Measurements from ENCODE around the gene FAM89A.

The FAM89A gene

DNA sequence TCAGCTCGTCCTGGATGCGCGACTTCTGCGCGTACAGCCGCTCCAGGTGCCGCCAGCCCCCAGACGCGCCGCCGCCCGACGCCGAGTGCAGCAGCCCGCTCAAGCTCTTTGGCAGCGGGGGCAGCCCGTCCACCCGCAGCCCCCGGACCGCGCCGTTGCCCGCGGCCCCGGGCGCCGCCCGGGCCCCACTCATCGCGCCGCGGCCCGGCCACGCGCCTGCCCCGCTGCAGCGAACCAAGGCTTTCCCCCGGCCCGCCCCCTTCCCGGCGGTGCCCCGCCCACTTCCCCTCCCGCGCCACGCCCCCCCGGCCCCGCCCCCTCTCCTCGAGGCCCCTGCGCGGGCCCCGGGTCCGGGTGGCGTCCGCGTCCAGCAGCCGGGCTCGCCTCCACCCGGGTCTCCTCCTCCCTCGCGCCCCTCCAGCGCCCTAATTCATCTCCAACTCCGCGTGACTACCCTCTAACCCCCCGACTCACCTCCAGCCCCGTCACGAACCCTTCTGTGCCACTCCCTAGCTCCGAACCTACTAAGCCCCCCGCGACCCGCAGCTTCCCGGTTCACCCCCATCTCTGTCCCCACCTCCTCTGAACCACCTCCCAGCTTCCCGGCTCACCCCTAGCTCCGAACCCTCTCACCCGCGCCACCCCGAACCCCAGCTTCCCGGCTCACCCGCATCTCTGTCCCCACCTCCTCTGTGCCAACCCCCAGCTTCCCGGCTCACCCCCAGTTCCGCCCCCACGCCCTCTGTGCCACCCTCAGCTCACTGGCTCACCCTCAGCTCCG is at the start of gene FAM89A:
FAM89A (minus strand) TSS at position 236 of the 781 bp plus-strand sequence; CDS start at position 193, 43 bp downstream.
- DNase-seq, result no peak

DNA sequence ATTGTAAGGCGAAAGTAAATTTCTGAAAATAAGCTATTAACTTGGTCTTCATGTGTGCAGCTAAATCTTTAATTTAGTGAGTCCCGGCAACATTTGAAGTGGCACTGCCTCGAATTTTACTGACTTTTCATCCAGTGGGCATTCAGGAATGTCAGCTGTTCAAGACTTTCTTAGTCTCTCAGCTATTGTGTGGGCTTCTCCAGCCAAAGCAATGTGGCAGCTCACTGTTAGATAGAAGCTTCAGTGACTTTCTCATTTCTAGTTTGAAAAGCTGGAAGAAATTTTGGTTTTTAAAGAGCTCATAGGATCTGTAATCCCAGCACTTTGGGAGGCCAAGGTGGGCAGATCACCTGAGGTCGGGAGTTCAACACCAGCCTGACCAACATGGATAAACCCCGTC is 44.3 kb upstream of the FAM89A start:
- DNase-seq, result no peak

DNA sequence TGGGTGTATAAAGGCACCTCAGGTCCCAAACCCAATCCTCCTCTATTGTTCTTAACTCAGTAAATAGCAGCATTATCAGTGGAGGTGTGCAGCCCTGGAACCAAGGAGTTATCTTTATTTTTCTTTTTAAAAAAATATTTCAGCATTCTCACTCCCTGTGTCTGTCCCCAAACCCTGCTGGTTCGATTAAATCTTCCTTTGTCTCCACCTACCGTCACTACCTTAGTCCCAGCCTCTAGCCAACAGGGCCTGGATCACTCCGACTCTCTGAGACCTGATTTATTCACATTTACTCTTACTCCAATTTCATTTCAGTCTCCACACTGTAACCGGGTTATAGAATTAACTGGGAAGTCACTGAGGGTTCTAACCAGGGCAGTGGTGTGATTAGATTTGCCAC is 39.1 kb upstream of the FAM89A start:
- no peak for DNase-seq

DNA sequence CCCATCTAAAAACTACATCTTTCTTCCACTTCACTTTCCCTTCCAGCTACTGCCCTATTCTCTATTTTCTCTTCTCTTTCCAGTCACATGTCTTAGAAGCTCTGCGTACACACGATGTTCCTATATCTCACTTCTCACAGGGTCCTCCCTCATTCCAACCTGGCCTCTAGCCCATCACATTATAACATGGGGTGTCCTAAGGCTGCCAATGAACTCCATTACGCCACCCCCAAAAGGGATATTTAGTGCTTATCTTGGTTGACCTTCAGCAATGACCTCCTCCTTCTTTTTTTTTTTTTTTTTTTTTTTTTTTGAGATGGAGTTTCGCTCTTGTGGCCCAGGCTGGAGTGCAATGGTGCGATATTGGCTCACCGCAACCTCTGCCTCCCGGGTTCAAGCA is 38.2 kb upstream of the FAM89A start:
- DNase-seq, result no peak

DNA sequence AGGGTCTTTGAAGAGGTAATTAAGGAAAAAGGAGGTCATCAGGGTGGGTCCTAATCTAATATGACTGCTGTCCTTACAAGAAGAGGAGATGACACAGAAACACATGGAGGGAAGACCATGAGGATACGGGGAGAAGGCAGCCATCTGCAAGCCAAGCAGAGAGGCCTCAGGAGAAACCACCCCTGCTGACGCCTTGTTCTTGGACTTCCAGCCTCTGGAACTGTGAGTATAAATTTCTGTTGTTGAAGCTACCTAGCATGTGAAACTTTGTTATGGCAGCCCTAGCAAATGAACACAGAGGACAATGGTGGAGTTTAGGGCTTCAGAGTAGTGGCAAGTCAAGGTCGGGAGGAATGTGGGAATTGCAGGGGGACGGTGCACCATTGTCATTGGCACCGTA is 36.7 kb upstream of the FAM89A start:
- no peak for DNase-seq

DNA sequence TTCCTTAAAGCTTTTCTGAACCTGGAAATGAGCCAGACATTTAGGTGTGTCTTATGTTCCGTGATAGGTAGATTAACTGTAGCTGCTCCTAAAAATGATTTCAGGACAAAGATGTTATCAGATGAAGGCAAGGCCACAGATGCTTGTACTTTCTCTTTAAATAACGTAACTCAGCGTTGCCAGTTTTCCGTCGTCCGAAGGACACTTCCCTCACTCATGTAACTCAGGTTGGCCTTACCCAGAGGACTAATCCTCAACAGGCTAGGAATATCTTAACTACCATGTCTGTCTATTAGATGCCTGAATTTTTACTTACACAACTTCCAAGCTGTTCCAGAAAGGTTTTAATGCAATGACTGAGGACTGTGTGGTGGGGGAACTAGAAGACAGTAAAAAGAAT is 35.4 kb upstream of the FAM89A start:
- no peak for DNase-seq

DNA sequence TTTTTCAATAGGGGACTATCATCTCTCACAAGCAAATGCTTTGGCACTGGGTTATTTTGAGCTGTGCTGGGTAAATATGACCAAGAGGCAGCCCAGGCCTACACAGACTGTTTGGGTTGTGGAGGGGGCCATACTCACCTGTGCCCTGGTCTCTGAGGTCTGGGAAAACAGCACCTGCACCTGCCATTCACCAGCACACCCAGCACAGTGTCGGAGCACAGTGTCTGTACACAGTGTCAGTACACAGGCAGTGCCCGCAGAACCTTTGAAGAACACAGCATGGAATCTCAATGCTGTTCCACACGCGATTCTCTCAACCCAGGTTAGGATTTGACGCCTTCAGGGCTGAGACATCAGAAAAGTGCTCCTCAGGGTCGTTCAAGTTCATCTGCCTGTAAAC is 35.0 kb upstream of the FAM89A start:
- no peak for DNase-seq

DNA sequence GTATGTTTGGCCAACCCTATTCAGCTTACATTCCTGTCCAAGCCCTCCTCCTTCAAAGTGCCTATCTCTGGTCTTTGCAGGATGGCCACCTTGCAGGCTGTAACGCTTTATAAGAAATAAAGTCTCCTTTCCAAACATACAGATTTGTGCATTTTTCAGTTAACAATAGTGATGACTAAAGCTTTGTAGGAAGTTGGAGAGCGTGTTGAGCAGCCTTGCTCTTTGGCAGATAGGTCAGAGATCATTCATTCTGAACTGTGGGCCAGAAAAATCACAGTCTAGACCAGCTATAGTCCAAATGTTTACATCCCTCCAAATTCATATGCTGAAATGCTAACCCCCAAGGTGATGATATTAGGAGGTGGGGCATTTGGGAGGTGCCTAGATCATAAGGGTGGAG is 34.0 kb upstream of the FAM89A start:
- DNase-seq, result no peak

DNA sequence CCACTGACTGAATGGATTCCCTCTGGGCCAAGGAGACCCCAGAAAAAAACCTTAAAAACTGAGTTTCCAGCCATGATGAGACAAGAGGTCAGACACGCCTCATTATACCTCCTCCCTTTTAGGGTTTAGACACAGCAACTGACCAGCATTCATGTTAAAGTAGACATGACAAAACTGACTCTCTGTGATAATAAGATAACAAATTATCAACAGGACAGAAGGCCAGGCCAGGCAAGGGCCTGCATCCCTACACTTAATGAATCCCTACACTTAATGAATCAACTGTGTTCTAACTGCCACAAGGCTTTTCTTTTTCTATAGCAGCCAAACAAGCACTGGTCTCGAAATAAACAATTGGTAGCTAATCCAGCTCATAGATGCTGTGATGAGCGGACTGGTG is 33.3 kb upstream of the FAM89A start:
- DNase-seq, result no peak

DNA sequence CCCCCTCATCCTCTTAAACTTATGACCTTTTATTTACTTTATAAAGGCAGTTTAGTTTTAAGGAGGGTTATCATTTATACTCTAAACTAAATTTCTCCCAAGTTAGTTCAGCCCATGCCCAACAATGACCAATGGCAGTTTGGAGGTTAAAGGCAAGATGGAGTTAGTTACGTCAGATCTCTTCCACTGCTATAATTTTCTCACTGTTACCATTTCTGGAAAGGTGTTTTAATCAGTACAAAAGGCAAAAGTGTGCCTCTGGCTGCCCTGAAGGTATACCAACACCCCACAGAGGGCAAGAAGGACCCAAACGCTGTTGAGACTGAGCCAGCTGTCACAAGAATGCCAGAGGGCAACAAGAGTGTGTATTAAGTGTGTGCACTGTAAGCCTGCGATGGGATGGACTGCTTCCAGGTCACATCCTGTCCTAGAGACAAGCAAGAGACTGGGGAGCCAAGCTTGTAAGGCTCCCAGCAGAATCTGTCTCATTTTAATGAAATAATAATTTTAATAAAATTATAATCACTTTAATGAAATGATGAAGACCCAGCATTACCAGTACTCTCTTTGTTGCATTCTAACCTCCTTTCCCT is 32.5 kb upstream of the FAM89A start:
- no peak for DNase-seq

DNA sequence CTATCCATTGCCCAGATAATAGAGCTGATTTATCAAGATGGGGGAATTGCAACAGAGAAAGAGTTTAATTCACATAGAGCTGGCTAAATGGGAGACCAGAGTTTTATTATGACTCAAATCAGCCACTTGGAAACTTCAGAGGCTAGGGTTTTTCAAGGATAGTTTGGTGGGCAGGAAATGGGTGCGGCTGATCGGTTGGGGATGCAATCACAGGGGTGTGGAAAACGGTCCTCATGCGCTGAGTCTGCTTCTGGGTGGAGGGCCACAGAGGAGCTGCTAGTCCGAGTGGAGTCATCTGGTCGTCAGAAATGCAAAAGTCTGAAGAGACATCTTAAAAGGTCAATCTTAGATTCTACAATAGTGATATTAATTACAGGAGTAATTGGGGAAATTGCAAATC is 32.0 kb upstream of the FAM89A start:
- DNase-seq, result no peak

DNA sequence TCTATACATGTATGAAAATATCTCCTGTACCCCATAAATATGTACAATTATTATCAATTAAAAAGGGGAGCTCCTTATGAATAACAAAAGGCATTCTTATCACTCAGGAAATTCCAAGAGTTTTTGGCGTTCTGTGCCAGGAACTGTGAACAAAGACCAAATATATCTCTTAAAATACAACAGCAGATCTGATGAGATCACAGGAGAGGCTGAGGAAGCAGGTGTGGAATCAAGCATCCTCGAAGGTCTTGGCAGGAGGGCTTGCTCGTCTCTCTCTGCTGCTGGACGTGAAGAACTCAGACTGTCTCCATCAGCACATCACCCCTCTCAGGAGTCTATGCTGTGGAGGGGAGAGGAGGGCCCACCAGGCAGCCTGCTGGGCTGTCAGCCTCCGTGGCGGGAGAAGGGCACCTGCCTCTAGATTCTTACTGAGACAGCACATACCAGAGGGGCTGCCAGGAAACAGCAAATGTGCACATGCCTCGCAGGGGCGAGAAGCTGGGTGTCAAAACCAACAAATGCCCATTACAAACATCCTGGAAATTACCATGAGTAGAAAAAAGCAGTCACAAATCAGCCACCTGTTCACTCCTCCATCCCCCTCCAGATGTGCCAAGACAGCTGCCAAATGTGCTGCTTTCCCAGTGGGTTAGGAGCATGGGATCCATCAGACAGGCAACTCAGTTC is 30.8 kb upstream of the FAM89A start:
- DNase-seq, result no peak

DNA sequence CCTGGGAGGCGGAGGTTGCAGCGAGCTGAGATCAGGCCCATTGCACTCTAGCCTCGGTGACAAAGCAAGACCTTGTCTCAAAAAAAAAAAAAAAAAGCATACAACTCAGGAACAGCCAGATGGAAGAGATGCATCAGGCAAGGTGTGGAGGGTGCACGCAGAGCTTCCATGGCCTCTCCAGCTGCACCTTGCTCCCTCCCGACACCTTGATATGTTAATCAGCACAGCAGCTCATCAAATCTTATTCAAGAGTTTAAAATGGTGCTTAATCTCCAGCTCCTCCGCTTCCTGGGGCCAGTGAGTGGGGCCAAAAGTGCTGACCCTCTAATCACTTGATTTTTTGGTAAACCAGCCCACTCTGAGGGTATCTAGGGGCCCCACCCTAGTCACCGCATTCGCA is 29.3 kb upstream of the FAM89A start:
- no peak for DNase-seq

DNA sequence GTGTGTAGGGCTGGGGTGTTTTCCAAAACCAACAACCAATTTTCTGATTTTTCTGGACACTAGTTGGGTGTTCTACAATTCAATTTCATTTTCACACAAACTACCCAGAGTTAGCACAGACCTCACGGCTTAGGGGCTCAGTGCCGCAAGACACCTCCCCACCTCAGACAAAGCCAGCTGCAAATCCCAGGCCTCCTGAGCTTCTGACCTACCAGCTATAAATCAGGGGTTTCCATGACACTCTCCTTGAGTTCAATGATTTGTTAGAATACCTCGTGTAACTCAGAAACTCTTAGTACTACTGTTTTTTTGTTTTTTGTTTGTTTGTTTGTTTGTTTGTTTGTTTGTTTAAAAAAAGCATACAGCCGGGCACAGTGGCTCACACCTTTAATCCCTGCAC is 28.7 kb upstream of the FAM89A start:
- no peak for DNase-seq

DNA sequence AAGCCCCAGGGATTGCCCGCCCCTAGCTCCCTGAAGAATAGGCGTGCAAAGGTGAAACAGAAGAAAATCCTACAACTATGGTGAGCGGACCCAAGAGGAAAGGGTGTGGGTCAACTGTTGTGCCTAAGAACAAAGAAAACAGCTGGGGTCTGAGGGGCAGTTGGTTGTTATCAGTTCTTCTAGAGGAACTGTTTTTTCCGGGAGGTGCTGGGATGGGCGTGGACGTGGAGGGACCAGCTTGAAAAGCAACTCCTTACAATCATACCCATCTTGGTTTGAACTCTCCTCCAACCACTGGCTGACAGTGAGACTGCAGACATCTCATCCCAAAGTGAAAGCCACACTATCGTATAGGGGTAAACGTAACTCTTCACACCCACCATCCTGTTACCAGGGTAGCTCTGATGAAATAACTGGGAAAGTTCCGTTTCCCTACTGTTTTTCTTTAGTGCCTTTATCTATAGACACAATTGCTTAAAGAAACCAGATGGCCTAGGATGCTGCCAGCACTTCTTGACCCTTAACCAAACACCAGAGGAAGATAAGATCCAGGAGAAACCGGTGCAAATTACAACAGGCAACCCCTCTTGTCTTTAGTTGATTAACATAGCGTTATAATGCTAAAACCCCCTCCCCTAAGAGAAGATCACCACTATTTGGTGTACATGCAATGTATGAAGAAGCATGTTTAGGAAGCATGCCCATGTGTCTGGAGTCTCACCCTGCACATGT is 25.6 kb upstream of the FAM89A start:
- DNase-seq, result no peak

DNA sequence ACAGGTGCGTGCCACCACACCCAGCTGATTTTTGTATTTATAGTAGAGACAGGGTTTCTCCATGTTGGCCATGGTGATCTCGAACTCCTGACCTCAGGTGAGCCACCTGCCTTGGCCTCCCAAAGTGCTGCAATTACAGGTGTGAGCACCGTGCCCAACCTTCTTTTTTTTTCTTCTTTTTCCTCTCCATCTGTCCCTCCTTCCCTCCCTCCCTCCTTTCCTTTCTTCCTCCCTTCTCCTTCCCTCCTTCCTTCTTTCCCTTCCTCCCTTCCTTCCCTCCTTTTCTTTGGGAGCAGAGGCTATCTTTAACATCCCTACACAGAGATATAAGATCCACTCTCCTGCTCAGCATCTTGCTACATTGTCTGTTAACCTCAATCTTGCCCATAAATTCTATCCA is 24.4 kb upstream of the FAM89A start:
- DNase-seq, result no peak

DNA sequence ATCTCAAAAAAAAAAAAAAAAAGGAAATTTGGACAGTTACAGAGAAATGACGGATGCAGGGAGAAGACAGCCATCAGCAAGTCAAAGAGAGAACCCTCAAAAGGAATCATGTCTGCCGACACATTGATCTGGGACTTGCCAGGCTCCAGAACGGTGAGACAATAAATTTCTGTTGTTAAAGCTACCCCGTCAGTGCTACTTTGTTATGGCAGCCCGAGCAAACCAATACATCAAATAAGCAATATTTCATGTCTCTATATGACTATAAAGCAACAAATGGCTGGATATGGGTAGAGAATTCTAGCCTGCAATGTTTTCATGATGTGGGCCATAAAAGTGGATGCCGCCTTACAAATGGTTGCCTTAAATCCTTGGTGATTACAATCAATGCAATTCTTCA is 23.3 kb upstream of the FAM89A start:
- DNase-seq, result no peak

DNA sequence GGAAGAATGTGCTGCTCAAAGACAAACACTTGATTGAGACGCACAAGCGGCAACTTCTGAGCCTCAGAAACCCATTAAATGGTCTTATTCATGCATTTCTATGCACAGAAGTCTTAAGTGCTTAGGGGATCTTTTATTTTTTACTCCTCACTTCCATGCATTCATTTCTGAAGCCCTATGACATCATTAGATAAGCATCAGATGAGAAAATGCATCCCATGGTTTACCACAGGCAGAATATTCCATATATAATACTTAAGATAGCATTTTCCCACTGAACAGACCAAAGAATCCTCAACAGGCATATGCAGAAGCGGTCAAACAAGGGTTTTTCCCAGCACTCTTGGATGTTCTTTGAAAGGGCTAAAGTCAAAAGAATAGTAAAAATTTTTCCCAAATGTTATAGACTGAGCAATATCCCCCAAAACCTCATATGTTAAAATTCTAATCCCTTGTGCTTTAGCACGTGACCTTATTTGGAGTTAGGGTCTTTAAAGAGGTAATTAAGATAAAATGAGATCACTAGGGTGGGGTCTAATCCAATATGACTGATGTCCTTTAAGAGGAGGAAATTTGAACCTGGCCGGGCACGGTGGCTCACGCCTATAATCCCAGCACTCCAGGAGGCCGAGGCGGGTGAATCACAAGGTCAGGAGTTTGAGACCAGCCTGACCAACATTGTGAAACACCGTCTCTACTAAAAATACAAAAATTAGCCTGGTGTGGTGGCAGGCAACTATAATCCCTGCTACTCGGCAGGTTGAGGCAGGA is 22.6 kb upstream of the FAM89A start:
- DNase-seq, result no peak

DNA sequence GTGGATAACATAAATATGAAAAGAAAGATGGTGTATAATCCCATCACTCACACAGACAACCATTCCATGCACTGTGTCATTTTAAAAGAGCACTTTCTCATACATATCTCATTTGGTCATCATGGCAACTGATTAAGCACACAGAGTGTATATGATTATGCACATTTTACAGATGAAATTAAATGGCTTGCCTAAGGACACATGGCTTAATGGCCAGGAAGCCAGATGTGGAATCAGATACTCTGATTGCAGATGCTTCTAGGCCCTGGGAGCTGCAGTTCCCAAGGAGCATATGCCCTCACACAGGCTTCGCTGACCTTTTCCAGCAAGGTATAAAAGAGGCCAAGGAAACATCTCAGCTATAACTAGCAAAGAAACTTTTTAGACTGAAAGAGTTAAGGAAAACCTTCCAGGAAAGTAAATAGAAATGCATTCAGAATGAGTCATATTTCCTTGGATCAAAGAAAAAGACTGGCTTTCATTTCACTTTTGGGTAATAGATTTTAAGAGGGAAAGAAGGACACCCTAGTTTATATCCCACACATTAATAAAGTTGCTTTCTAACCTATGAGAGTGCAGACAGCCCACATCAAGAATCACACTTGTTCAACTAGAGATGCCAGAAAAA is 19.6 kb upstream of the FAM89A start:
- no peak for DNase-seq

DNA sequence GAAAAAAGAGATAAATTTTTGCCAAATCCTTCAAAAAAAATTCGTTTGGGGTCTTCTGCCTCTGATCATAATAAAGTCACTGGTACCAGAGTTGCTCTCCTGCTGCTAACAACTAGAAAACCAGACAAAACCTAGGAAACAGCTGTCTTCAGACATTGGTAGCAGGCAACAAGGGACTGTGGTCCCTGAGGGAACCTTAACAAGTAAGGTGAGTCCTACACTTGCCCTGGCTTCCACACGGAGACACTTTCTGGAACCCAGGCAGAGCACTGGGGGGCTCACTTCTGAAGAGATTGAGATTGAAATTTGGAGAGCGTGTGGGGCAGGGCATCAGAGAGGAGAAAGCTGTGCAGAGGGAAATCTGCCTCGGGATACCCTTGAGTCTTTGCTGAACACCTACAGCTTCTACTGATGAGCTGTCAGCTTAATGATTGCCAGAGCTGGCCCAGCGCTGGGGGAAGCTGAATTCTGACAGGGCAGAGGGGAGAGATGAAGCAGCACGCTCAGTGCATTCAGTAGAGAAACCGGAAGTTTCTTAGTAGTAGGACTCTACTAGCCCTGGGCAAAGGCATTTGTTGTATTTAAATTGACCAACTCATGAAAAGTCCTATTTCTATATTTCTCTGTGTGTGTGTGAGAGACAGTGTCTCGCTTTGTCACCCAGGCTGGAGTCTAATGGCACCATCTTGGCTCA is 18.5 kb upstream of the FAM89A start:
- DNase-seq, result no peak

DNA sequence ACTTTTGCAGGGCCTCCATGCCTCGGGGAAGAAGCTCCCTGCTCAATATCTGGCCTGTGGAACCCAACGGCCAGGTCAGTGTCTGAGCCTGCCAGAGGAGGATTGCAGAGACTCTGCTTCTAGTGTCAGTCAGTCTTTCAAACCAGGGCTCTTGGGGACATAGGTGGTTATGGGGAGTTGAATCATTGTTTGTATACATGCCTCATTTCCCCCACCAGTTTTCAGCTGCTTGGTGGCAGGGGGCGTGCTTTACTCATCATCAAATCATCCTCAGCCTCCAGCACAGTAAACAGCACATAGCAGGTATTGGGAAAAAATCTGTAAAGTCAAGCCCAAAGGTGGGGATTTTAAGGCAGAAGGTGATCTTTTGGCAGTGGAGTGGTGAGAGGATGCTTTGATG is 17.4 kb upstream of the FAM89A start:
- no peak for DNase-seq

DNA sequence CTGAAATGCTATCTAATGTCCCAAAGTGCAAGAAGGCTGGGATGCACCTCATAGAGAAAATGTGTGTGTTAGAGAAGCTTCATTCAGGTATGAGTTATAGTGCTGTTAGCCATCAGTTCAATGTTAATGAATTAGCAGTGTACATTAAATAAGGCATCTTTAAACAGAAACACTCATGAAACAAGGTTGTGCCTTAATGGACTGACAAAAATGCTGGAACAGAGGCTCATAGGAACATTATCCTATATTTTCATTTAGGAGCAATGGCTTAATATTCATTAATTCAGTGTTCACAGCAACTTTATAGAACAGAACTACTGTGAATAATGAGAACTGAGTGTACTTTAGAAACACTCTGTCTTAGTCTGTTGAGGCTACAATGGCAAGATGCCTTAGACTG is 15.2 kb upstream of the FAM89A start:
- DNase-seq, result no peak

Data from SW 1271 (cell line).